GM21528 (cell line): ENCODE results near the gene SPIB.
A peak's percentile ranks its signal among the peaks of the same experiment; 100 is the strongest.

ENCODE experiments used
- ATAC-seq: cut with Tn5 transposase; IDR thresholded peaks from one replicate; pipeline ENCODE4 v1.9.1; 2021; ENCODE audit warnings: mild to moderate bottlenecking, moderate library complexity; ENCODE audit not compliant: unreplicated experiment, low FRiP score

The SPIB gene

DNA sequence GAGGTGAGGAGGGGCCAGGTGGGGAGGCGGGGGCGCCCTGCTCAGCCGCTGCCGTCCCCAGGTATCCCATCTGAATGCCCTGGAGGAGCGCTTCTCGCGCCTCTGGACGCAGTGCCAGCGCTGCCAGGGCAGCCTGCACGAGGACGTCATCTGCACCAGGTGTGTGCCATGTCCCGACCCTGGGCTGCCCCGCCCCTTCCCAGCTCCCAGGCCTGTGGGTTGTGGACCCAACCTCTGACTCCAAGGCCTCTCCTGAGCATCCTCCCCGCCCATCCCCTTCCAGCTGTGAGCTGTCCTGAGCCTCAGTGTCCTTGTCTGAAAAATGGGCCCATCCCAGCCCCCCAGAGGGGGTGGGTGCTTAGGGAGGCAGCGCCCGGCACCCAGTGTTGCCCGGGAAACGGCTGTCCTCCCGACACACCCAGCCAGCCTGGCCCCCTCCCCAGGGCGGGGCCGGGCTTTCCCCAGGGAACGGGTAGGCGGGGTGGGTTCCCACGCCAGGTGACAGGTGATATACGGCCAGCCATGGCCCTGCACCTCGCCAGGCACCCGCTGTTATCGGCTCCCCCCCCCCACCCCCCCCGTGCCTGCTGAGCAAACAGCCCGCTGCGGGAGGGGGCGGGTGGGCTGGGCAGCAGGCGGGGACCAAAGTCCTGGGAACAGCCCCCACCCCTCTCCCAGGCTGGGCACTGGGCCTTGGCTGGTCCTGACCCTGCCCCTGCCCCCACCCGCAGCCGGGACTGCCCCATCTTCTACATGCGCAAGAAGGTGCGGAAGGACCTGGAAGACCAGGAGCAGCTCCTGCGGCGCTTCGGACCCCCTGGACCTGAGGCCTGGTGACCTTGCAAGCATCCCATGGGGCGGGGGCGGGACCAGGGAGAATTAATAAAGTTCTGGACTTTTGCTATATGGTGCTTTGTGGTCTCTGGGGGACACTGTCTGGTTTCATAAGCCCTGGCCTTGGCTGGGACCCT, 1.3 kb upstream of the SPIB start:
- no peak for ATAC-seq

DNA sequence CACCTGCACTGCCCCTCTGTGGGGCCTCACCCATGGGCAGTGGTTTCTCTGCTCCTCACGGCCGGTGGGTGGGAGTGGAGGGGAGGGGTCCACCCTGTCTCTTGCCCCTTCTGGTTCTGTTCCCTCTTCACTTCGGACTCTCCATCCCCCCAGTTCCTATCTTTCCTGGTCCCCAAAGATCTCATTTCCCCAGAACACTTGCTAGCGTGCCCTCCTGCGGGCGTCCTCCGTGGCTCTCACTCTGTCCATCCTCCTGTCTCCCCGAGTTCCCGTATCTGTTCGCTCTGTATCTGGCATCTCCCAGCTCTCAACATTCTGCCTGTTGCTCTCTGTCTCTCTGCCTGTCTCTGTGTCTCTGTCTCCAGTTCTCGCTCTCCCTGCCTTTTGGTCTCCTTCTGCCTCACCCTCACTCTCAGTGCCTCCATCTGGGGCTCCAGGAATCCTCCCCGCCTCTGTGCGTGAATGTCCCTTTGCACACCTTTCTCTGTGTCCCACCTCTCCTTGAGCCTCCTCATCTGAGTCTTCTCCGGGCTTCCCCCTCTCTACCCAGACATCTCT, 363 bp downstream of the SPIB start:
- no peak for ATAC-seq

DNA sequence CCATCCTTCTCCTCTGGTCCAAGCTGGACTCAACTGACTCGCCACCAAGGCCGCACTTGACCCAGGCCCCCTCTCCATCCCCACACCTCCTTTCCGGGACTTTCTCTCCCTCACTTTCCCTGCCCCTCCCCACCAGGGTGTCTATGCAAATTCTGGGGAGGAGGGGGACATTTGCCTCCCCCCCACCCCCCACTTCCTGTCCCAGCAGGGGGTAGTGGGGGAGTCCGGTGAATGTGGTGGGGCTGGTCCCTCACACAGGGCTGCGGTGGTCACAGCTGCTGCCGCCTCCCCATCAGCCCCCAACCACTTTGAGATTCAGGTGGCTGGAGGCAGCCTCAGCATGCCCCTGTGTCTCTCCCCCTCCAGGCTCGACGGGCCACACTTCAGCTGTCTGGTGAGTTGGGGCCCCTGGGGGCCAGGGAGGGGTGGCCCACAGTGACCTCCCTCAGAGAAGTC, 870 bp downstream of the SPIB start:
- ATAC-seq = no peak

DNA sequence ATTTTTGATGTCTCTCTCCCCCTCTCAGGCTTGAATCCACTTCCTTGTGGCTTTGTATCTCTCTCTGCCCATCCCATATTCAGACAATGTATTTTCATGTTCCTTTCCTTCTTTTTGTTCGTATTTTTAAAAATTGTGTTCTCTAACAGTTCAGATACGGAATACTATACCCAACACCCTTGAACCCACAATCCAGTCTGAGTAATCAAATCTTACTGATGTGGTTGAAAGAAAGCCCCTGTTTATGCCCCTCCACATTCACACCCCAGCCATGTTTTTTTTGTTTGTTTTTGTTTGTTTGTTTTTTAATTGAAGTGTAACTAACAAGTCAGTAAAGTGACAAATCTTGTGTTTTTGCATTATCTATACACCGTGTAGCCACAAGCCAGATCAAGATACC, 1.4 kb downstream of the SPIB start:
- ATAC-seq = no peak

DNA sequence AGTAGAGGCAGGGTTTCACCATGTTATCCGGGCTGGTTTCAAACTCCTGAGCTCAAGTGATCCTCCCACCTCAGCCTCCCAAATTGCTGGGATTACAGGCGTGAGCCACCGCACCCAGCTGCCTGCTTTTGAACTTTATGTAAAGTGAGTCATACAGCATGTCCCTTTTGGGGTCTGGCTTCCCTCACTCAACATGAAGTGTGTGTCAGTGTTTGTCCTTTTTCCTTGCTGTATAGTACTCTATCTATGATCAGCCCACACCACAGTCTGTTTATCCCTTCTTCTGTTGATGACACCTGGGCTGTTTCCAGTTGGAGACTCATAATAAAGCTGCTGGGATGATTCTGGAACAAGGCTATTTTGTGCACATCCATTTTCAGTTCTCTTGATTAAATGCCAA, 2.1 kb downstream of the SPIB start:
- ATAC-seq = no peak

DNA sequence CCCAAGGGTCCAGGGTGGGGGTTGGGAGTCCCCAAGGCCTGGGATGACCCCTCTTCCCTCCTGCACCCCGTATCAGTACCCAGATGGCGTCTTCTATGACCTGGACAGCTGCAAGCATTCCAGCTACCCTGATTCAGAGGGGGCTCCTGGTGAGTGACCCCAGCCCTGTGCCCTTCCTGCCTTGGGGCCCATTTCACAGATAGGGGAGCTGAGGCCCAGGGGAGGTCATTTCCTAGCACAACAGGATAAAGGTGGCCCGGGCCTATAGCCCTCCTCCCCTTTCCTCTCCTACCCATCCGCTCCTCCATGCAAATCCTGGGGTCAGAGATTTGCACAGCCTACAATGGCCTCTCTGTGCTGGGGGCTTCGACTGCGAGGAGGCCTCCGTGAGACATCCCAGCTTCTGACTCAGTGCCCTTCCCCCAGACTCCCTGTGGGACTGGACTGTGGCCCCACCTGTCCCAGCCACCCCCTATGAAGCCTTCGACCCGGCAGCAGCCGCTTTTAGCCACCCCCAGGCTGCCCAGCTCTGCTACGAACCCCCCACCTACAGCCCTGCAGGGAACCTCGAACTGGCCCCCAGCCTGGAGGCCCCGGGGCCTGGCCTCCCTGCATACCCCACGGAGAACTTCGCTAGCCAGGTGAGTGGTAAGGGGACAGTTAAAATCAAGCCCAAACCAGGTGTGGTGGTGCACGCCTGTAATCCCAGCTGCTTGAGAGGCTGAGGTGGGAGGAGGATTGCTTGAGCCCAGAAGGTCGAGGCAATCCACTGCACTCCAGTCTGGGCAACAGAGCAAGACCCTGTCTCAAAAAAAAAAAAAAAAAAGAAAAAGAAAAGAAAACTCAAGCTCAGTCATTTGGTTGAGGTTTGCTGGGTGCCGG, 3.9 kb downstream of the SPIB start:
- no peak for ATAC-seq

DNA sequence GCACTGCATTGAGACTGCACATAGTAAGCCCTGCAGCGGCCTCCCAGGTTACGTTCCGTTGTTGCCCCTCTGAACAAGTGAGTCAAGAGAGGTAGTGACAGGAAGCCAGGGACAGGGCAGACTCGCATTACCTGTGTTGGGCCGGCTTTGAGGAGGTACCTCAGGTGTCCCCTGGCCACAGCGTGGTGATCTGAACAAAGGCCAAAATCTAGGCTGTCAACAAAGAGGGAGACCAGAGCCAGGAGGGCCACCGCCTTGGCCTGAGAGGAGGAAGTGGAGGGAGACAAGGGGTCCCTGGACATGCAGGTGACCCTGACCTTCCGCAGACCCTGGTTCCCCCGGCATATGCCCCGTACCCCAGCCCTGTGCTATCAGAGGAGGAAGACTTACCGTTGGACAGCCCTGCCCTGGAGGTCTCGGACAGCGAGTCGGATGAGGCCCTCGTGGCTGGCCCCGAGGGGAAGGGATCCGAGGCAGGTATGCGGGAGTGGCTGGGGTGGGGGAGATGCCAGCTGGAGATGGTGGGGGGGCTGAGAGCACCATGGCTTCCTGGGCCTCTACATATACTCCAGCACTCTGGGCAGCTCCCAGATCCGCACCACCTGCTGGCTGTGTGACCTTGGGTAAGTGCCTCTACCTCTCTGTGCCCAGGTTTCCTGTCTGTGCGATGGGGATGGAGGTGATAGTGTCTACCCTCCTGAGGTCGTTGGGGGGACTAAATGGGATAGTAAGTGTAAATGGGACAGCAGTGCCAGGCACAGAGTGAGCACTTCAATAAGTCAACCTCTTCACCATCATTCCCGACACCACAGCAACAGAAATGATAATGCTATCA, 4.8 kb downstream of the SPIB start:
- ATAC-seq = no peak

DNA sequence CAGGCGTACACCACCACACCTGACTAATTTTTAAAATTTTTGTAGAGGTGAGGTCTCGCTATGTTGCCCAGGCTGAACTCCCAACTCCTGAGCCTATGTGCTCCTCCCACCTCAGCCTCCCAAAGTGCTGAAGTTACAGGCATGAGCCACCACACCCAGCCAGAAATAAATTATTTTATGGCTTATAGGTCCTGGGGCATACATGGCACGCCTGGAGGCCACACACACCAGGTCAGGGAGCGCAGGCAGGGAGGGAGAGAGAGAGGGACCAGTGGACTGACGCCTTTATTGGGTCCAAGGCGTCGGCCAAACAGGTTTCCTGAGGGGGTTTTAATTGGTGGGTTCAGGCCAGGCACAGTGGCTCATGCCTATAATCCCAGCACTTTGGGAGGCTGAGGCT, 6.8 kb downstream of the SPIB start:
- ATAC-seq = no peak

DNA sequence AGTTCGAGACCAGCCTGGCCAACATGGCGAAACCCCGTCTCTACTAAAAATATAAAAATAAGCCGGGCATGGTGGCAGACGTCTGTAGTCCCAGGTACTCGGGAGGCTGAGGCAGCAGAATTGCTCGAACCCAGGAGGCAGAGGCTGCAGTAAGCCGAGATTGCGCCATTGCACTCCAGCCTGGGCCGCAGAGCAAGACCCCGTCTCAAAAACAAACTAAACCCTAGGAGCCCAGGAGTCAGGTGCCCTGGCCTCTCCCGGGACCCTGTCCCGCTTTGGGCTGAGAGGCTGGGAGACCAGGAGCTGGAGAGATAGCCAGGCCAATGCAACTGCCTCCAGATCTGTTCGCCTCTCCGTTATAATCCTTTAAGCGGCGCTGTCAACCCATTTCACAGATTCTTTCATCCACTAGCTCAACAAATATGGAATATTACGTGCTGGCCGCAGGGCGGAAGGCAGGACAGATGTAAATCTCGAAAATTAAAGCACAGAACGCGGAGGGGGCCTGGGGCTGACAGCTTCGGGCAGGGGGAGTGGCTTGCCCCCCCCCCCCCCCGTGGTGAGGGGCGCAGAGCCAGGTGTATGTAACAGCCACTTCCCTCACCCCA, 8.7 kb downstream of the SPIB start:
- no peak for ATAC-seq

DNA sequence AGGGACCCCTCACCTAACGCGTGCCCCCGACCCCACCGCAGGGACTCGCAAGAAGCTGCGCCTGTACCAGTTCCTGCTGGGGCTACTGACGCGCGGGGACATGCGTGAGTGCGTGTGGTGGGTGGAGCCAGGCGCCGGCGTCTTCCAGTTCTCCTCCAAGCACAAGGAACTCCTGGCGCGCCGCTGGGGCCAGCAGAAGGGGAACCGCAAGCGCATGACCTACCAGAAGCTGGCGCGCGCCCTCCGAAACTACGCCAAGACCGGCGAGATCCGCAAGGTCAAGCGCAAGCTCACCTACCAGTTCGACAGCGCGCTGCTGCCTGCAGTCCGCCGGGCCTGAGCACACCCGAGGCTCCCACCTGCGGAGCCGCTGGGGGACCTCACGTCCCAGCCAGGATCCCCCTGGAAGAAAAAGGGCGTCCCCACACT, 9.3 kb downstream of the SPIB start:
- no peak for ATAC-seq

DNA sequence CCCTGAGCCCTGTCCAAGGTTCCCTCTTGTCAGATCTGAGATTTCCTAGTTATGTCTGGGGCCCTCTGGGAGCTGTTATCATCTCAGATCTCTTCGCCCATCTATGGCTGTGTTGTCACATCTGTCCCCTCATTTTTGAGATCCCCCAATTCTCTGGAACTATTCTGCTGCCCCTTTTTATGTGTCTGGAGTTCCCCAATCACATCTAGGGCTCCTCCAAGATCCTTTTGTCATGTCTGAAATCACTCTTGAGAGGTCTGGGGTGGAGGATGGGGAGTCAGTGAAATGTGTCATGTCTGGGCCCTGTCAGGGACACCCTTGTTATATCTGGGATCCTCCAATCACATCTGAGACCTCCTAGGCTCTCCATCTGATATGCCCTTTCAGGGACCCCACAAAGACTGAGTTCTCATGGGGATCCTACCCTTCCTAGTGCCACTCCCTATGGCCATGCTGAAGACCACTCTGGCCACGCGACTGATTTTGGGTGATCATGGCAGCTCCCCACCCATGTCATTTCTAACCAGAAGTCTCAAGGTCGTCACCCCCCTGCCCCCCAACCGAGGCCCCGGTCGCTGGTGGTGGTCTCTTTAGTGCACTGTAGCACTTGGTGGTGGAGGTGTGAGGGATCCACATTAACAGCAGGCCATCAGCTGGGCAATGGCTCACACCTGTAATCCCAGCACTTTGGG, 10.2 kb downstream of the SPIB start:
- no peak for ATAC-seq

DNA sequence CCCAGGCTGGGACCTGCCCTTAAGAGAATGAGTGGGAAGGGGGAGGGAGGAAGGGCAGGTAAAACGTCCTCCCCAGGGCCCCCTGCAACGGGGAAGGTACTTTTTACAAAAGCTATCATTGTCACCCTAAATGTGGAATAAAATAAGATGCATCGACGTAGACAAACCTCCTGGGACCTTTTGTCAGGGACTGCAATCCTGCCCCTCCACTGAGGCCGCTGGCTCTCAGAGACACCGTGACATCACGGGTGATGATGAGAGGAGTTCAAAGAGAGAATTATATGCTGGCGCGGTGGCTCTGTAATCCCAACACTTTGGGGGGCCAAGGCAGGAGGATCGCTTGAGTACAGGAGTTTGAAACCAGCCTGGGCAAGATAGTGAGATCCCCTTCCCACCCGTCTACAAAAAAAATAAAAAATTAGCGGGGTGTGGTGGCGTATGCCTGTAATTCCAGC, 12.2 kb downstream of the SPIB start:
- ATAC-seq = no peak

DNA sequence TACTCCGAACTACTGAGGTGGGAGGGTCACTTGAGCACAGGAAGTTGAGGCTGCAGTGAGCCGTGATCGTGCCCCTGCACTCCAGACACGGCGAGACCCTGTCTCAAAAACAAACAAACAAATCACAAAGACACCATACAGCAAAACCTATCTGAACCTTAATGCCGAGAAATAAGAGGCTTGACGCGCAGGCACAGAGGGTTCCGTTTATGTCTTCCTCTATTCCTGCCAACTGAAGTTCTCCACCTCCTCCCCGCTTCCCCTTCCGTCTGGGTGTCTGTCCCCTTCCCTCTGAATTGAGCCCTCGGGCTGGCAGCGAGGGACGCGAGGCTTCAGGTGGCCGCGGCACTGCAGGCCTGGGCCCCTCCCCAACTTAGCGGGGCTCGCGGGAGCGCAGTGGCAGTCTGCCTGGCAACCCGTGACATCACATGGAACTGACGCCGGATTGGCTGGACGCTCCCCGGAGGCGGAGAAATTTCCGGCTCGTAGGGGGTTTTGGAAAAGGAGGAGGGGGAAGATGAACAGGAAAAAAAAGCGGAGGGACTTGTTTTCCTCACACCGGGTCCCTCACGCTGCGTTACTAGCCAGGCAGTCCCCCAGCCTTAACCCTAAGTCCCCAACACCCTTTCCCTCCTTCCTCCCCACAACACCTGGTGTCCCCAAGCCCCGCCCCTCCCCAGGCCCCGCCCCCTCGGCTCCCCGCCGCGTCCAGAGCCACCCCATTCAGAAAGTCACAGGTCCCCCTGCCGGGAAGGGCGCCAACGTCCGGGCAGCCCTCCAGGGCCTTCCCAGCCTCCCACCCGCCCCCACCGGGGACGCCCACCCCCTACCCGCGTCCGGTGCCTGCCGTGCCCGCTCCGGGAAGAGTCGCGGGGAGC, 12.8 kb downstream of the SPIB start:
- peak; percentile 65 for ATAC-seq

DNA sequence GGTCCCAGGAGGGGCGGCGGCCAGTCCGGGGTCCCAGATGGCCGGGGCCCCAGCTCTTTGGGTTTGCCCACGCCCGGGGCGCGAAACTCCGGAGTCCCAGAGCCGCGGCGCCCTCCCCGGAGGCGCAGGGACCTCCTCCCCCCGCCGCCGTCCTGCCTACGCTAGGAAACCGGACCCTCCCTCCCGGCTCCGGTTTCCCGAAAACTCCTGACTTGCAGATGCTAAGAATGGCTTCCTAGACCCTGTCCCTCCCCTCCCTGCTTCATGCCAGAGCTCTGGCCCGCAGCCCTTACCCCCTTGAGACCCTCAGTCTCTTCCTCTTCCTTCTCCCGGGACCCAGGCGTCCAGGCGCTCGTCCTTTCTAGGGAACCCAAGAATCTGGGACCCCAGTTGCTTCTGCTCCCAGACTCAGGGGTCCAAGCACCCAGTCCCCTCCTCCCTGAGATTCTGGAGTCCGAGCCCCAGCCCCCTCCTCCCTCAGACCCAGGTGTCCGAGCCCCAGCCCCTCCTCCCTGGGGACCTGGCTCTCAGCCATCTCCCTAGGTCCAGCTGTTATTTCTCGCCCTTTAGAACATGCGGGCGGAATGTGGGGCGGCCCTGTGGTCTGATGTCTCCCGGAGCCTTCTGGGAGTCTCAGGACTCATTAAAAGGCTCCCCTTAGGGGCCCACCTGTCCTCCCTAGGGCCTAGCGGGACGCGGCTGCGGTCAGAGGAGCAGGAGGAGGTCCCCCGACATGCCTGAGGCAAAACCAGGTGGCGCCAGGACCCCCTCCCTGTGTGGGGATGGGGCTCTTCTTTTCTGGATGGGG, 13.7 kb downstream of the SPIB start, which contains the start of gene MYBPC2:
TSS of gene MYBPC2 (plus strand) at position 672 of the 808 bp plus-strand sequence. CDS start at position 734, 62 bp downstream.
- no peak for ATAC-seq

DNA sequence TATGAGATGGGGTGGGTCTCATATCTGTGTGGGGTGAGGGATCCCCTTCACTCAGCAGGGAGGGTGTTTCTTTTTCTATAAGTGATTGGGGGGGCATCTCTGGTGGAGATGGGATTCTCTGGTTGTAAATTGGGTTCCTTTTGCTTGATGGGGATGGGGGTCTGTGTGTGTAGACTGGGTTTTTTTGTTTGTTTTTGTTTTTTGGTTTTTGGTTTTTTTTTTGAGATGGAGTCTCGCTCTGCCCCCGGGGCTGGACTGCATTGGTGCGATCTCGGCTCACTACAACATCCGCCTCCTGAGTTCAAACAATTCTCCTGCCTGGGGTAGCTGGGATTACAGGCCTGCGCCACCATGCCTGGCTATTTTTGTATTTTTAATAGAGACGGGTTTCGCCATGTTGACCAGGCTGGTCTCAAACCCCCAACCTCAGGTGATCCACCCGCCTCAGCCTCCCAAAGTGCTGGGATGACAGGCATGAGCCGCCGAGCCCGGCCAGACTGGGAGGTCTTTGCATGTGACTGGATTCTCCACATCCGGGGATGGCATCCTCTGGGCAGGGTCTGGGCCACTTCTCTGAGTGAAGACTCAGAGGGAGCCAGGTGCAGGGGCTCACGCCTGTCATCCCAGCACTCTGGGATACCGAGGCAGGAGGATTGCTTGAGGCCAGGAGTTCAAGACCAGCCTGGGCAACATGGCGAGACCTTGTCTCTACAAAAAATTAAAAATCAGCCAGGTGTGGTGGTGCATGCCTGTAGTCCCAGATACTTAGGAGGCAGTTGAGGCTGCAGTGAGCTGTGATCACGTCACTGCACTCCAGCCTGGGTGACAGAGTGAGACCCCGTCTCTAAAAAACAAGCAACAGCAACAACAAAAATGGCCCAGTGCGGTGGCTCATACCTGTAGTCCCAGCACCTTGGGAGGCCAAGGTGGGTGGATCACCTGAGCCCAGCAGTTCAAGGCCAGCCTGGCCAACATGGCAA, 14.8 kb downstream of the SPIB start:
- no peak for ATAC-seq

DNA sequence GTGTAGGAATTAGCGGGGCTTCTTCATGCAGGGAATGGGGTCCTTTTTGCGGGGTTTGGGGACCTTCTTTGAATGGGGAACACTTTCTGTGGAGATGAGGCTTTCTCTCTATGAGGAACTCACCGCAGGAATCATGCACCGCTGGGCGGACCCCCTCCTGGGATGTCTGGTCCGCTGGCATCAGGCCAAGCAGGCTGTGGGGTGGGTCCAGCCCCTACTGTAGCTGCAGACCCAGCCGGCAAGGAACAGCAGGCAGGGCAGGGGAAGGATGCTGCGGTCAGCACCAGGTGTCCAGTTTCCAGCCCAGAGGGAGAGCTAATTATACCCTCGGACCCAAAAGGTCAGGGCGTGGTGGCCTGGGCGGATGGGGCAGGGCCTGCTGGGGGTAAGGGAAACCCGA, 15.8 kb downstream of the SPIB start:
- no peak for ATAC-seq
